ENCODE data around the gene TBC1D3B. TPM values are rescaled to one million over a fixed set of nuclear protein-coding genes. Genes with fewer than 3 reads are reported as not detected.
A peak's percentile ranks its signal among the peaks of the same experiment; 100 is the strongest.

TBC1D3B gene
- total and polyA plus RNA-seq, 10 of the 15 experiments (the other 5 are each of a cell fraction or from before 2014, with no cell fraction given), result 0.67 to 8.5 (median 1.7) TPM; not detected in 2

DNA sequence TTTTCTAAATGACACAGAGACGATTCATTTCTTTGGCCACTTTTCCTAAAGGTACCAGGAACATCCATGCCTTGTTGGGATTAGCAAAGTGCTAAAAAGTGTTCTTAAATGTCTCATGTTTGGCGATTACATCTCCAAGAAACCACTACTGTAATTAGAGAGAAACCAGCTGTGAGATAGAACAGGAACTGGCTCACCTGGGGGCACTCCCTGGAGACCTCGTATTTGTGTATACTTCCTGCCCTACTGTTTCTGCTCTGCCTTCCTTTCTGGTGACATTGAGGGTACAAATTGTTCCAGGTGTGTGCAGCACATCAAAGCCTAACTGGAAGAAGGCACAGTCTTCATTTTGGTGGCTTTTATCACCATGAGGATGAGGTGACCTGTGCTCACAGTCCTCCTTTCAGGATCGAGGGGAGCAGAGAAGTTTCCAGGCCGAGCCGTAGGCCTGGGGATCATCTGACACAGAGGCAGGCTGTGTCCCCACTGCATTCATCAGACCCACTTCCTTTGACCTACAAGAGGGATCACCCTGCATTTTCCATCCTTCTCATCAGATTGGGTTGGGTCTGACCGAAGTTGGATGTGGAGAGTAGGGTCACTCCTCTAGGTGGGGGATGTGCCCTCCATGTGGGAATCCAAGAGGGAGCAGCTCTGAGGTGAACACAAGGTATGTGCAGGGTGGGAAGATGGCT lies 49.1 kb downstream of the TBC1D3B start (continued):
- TF ChIP-seq, protein P1, sequence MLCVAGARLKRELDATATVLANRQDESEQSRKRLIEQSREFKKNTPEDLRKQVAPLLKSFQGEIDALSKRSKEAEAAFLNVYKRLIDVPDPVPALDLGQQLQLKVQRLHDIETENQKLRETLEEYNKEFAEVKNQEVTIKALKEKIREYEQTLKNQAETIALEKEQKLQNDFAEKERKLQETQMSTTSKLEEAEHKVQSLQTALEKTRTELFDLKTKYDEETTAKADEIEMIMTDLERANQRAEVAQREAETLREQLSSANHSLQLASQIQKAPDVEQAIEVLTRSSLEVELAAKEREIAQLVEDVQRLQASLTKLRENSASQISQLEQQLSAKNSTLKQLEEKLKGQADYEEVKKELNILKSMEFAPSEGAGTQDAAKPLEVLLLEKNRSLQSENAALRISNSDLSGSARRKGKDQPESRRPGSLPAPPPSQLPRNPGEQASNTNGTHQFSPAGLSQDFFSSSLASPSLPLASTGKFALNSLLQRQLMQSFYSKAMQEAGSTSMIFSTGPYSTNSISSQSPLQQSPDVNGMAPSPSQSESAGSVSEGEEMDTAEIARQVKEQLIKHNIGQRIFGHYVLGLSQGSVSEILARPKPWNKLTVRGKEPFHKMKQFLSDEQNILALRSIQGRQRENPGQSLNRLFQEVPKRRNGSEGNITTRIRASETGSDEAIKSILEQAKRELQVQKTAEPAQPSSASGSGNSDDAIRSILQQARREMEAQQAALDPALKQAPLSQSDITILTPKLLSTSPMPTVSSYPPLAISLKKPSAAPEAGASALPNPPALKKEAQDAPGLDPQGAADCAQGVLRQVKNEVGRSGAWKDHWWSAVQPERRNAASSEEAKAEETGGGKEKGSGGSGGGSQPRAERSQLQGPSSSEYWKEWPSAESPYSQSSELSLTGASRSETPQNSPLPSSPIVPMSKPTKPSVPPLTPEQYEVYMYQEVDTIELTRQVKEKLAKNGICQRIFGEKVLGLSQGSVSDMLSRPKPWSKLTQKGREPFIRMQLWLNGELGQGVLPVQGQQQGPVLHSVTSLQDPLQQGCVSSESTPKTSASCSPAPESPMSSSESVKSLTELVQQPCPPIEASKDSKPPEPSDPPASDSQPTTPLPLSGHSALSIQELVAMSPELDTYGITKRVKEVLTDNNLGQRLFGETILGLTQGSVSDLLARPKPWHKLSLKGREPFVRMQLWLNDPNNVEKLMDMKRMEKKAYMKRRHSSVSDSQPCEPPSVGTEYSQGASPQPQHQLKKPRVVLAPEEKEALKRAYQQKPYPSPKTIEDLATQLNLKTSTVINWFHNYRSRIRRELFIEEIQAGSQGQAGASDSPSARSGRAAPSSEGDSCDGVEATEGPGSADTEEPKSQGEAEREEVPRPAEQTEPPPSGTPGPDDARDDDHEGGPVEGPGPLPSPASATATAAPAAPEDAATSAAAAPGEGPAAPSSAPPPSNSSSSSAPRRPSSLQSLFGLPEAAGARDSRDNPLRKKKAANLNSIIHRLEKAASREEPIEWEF (IDR thresholded peaks at IDR 0.05; ENCODE audit: insufficient replicate concordance, low read depth, low read length), result no peak
- no peak for TF ChIP-seq ZNF217 (IDR thresholded peaks at IDR 0.05)
- TF ChIP-seq MTA3 (IDR thresholded peaks at IDR 0.05; ENCODE audit: borderline replicate concordance, low read length), result no peak
- TF ChIP-seq NBN (IDR thresholded peaks at IDR 0.05), result no peak
- peak; percentile 61 for TF ChIP-seq MTA2 (IDR thresholded peaks at IDR 0.05; ENCODE audit: low read depth)
- TF ChIP-seq BHLHE40 (IDR thresholded peaks at IDR 0.05; ENCODE audit: borderline replicate concordance in 1 of 2, low read depth in 2 of 2, low read length in 1 of 2), result peak in 1 of 2 experiments; percentile 15; a peak in 1 of 4 replicates
- no peak for TF ChIP-seq CHD2 (IDR thresholded peaks at IDR 0.05; ENCODE audit: borderline replicate concordance, low read depth, low read length)
- 0 out of 2 replicates have a peak, but pooled peaks have one; percentile 15 for TF ChIP-seq CREB1 (IDR thresholded peaks at IDR 0.05; ENCODE audit: low read depth)
- peak; percentile 53; the same call in 1 of the 2 replicates for TF ChIP-seq NFIC (IDR thresholded peaks at IDR 0.05; ENCODE audit: low read depth, low read length)
- TF ChIP-seq, protein P2, sequence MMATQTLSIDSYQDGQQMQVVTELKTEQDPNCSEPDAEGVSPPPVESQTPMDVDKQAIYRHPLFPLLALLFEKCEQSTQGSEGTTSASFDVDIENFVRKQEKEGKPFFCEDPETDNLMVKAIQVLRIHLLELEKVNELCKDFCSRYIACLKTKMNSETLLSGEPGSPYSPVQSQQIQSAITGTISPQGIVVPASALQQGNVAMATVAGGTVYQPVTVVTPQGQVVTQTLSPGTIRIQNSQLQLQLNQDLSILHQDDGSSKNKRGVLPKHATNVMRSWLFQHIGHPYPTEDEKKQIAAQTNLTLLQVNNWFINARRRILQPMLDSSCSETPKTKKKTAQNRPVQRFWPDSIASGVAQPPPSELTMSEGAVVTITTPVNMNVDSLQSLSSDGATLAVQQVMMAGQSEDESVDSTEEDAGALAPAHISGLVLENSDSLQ (IDR thresholded peaks at IDR 0.05), result no peak
- TF ChIP-seq ZNF274 (IDR thresholded peaks at IDR 0.05; ENCODE audit: insufficient read depth, insufficient read length), result no peak
- no peak for TF ChIP-seq SMARCA5 (IDR thresholded peaks at IDR 0.05)
- no peak for TF ChIP-seq SIN3A (IDR thresholded peaks at IDR 0.05; ENCODE audit: low read depth, low read length)
- TF ChIP-seq PAX8 (IDR thresholded peaks at IDR 0.05), result no peak
- no peak for TF ChIP-seq YY1 (IDR thresholded peaks at IDR 0.05; ENCODE audit: low read depth, low read length)
- TF ChIP-seq MXI1 (IDR thresholded peaks at IDR 0.05; ENCODE audit: low read depth, low read length), result no peak
- TF ChIP-seq HDAC2 (IDR thresholded peaks at IDR 0.05), result no peak
- TF ChIP-seq, protein P3, sequence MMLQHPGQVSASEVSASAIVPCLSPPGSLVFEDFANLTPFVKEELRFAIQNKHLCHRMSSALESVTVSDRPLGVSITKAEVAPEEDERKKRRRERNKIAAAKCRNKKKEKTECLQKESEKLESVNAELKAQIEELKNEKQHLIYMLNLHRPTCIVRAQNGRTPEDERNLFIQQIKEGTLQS (IDR thresholded peaks at IDR 0.05; ENCODE audit: borderline replicate concordance, extremely low read depth, low read depth, low read length), result no peak
- TF ChIP-seq, protein P4, sequence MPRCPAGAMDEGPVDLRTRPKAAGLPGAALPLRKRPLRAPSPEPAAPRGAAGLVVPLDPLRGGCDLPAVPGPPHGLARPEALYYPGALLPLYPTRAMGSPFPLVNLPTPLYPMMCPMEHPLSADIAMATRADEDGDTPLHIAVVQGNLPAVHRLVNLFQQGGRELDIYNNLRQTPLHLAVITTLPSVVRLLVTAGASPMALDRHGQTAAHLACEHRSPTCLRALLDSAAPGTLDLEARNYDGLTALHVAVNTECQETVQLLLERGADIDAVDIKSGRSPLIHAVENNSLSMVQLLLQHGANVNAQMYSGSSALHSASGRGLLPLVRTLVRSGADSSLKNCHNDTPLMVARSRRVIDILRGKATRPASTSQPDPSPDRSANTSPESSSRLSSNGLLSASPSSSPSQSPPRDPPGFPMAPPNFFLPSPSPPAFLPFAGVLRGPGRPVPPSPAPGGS (IDR thresholded peaks at IDR 0.05; ENCODE audit: borderline replicate concordance, insufficient read depth, low read depth, low read length, poor library complexity, severe bottlenecking), result no peak
- peak; percentile 40; the same call in 1 of the 2 replicates for TF ChIP-seq PAX5 (IDR thresholded peaks at IDR 0.05; ENCODE audit: borderline replicate concordance, low read depth, low read length)
- peak; percentile 54; the same call in 1 of the 2 replicates for TF ChIP-seq SMAD5 (IDR thresholded peaks at IDR 0.05; ENCODE audit: low read depth)
- no peak for TF ChIP-seq RFX5 (IDR thresholded peaks at IDR 0.05; ENCODE audit: low read depth, low read length)
- peak; percentile 58; the same call in 1 of the 2 replicates for TF ChIP-seq BCL11A (IDR thresholded peaks at IDR 0.05; ENCODE audit: low read depth, low read length)
- no peak for TF ChIP-seq RBBP5 (conservative IDR thresholded peaks at IDR 0.05)
- TF ChIP-seq NRF1 (conservative IDR thresholded peaks at IDR 0.05; ENCODE audit: low read depth, low read length), result no peak
